Measurements from ENCODE around the gene A1CF. TPM values are rescaled to one million over a fixed set of nuclear protein-coding genes. Genes with fewer than 3 reads are reported as not detected.
"Not testable (repeated sequence)": the region's sequence is repeated elsewhere in the genome, so short reads cannot be mapped to it uniquely, and the experiment has no call there.

The A1CF gene
- polyA plus RNA-seq, 3 donors = 6.4 to 8.7 (median 7.5) TPM

DNA sequence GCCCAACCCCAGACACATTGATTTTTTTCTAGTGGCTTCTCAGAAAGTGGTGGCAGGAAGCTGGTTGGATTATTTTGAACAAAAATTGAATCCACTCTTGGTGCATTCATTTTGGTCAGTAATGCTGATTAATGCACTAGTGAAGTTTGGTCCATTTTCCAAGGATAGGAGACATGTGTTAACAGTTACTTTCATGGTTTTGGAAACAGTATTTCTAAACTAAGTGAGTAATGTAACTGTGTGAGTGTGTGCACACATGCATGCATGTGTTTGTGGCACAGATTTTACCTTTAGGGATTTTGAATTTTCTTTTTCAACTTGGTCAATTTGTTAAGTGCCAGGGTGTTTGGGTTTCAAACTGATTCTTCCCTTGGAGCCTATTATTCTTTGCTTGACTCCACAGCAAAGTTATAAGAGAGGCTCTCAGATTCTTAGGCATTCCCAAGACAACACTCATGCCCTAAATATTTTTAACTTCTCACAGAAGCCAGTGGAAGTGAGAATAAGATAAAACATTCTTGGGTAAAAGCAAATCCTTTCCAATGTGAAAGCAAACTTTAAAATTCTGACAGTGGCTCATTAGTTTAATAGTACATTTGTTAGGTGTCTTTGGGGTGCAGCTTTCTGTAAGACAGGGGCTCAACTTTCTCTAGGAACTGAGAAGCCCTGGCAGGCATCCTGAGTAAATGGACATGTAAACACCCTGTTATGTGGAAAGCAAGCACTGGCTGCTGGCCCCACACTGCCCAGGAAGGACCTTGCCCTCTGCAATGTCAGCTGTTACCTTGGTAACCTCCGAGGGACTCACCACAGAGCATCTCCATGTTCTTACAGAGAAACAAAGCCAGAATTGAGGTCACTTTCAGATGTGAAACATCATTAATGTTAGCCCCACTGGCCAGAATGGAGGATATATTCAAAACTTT lies 77.3 kb downstream of the A1CF start:
- DNase-seq (ENCODE audit: extremely low read depth in 1 of 11, low read depth in 9 of 11, low spot score in 4 of 11) = peak in 1 of 11 donors; percentile 28

DNA sequence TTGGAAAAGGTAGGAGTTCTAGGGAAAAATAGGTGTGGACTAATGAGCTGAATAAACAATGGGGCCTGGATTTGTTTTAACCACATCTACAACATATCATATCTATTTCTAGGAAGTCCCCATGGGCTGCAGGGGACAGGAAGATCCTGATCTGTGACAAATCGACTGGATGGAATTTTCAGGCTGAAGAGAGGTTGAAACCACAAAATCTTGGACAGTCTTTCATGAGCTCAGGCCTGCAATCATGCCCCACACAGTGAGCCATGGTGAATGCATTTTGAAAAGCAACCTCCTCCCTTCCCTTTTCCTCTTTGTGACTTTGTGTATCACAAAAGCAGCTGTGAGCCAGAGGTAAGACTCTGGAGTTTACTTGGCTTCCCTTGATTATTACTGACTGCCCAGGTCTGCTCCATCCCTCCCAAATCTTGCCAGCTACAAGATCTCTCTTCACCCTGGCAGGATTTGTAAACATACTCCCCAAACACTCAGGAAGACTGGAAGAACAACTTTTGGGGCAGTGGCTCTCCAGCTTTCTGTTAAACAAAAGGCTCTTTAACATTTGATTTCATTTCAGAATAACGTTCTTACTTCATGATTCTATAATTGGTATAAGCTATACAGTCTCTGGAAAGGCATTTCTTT lies 79.3 kb downstream of the A1CF start:
- DNase-seq (ENCODE audit: extremely low read depth in 1 of 11, low read depth in 9 of 11, low spot score in 4 of 11) = no peak

DNA sequence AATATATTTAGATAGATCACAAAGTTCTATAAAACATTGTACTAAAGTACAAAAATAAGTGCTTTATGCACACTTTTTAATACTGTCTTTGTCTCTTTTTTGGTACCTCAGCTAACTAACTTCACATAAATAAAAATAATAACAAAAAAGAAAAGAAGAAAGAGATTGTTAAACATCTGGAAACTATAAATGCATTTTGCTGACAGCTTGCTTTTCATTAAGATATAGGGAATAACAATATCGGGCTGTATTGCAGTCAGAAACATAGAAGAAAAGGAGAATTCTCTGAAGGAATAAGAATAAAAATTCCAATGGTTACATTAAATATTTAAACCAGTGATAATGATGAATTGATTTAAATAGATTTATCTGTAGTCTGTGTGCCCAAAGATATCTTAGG lies 85.8 kb downstream of the A1CF start:
- no peak for DNase-seq (ENCODE audit: extremely low read depth in 1 of 11, low read depth in 9 of 11, low spot score in 4 of 11)

DNA sequence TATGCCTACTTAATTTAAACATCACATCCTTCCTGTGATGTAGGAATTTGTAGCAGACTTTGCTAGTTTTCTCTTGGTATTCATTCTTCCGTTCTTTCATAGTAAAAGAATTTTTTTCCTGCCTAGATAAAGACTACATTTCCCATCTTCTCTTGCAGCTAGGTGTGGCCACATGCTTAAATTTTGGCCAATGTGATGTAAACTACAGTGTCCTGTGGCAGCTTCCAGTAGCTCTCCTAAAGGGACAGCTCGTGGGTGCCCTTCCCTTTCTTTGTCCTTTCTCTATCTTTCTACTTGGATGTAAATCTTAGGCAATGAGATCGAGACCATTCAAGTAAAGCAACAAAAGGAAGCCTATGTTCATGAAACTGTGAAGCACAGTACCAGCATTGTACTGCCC lies 87.1 kb downstream of the A1CF start:
- DNase-seq (ENCODE audit: extremely low read depth in 1 of 11, low read depth in 9 of 11, low spot score in 4 of 11) = no peak

DNA sequence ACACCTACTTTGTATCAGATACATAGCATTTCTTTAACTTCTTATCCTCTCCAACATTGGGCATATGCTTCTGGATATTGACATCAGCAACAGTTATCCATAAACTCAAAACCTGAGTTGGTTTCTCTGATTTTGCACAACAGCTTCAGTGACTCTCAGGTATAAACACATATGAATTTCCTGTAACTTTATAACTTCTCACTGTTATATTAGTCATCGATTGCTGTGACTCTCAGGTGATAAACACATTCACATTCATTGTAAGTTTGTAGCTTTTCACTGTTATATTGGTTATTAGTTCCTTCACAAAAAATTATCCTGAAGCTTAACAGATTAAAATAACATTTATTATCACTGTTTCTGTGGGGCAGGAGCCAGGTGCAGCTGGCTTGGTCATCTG lies 88.7 kb downstream of the A1CF start:
- DNase-seq (ENCODE audit: extremely low read depth in 1 of 11, low read depth in 9 of 11, low spot score in 4 of 11) = no peak

DNA sequence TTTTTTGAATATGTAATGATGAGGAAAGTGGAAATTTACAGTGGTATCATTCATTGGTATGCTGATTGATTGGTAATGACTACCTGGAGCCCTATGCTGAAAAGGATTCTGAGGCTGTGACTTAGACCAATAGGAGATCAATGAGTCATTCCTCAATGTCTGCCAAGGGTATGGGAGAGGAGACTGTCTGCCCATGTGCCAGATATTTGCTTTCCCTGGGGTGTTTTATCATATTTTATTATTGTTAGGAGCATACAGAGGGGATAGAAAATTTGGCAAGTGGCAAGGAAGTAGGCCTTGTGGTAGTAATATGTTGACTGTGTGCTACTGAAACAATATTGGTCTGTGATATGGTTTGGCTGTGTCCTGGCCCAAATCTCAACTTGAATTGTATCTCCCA lies 90.9 kb downstream of the A1CF start:
- no peak for DNase-seq (ENCODE audit: extremely low read depth in 1 of 11, low read depth in 9 of 11, low spot score in 4 of 11)

DNA sequence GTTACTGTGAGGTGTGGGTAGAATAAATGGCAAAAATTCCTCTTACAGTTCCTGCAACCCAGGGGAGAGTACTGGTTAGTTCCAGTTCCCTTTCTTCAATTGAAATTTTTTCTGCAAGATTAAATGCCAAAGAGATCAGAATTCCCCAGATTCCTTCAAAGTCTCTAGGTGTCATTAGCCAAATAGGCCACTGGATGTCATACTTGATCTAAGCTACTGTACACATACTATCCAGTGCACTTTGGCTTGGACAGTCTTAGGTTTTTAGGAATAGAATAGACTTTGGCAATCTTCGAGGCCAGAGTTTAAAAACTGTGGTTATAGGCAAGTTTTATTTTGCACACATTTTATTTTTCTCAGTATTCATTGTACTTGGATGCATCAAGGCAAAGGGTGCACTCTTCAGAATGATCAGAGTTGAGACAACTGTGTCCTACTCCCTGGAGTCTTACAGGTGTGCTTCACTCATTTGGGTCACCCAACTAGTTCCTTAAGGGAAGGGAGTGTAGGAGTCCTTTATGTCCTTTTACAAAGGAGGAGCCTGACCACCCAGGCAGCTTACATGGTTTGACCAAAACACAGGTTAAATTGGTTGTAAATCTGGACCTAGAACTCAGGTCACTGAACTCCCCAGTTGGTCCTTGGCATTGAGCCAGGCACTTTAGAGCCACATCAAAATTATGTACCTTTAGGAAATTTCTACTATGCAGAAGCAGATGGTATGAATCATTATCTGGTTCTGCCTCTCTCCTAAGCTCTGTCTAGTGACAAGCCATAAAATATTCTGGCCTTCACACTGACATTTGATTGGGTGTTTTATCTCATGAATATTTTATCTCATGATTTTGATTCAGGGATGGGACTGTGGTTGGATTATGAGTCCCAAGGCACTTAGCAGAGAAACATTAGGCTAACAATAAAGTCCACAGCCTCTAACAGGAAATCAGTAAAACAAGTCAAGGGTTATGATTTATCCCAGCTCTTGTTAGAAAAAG lies 96.2 kb downstream of the A1CF start:
- peak in 8 of 11 donors; percentile 3 to 32 (median 13) for DNase-seq (ENCODE audit: extremely low read depth in 1 of 11, low read depth in 9 of 11, low spot score in 4 of 11)

DNA sequence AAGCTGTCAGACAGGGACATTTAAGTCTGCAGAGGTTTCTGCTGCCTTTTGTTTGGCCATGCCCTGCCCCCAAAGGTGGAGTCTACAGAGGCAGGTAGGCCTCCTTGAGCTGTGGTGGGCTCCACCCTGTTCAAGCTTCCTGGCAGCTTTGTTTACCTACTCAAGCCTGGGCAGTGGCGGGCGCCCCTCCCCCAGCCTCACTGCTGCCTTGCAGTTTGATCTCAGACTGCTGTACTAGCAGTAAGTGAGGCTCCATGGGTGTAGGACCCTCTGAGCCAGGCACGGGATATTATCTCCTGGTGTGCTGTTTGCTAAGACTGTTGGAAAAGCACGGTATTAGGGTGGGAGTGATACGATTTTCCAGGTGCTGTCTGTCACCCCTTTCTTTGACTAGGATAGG lies 97.5 kb downstream of the A1CF start:
- DNase-seq (ENCODE audit: extremely low read depth in 1 of 11, low read depth in 9 of 11, low spot score in 4 of 11) = not testable (repeated sequence)

DNA sequence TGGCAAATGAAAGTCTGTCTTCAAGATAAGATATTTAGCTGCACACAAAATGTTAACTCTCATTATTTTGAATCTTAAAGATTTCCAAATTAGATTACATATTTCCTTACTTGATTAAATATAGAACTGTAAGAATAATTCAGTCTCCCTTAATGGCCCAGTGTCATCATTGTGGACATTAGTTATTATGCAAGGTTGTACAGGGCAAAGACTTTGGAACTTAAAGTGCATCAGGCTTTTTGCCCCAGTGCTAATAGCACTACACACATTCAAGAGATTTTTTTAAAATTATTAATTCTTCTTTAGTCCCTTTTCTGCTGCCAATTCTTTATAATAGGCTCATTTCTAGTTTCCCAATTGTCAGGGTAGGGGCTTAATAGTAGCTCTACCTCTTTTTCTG lies 103.4 kb downstream of the A1CF start:
- not testable (repeated sequence) for DNase-seq (ENCODE audit: extremely low read depth in 1 of 11, low read depth in 9 of 11, low spot score in 4 of 11)

DNA sequence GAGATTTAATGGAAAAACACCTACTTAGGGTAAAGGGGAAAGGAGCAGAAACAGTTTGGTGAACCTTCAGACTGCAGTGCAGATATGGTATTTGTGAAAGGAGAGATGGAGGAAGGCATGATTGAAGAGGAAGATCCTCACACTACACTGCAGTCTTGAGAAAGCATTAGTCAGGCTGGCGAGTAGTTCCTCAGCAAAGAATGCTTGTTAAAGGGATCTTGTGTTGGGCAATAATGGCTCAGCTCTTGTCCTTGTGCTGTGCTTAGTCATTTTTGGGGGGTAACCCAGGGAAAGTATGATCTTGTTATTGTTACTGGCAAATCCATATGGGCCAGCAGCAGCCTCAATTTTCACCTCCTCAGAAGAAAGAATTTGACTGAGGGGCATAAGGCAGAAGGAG lies 105.4 kb downstream of the A1CF start:
- not testable (repeated sequence) for DNase-seq (ENCODE audit: extremely low read depth in 1 of 11, low read depth in 9 of 11, low spot score in 4 of 11)

DNA sequence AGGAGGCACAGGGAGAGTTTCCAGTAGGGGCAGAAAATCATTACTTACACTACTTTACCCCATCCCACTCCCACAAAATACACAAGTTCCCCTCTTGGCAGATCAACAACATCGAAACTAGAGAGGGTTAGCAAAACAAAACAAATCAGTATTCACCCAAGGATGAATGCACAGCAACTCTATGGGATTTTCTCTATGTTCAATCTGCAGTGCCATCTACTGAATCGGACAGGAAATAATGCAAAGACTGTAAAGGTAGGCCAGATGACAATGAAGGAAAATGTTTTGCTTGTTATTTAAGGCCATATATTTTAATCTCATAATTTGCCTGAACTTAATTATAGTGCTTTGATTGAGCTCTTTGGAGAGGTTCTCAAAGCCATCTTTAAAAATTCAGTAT lies 110.6 kb downstream of the A1CF start:
- not testable (repeated sequence) for DNase-seq (ENCODE audit: extremely low read depth in 1 of 11, low read depth in 9 of 11, low spot score in 4 of 11)

DNA sequence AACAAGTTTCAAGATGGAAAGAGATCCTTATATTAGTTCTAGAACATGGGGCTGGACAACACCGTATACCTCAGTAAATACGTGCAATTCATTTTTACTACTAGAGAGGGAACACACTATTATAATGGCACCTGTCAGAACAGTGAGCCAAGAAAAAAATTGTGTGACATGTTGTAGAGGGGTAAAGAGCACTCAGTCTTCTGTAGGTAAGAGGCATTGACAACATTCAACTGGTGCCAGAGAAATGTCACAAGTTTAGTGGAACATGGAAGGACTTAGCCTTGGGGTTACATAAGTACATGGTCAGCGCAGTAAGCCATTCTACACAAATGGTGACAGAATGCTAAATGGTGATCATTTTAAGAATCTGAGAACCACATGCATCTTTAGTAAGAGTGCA lies 113.4 kb downstream of the A1CF start:
- DNase-seq (ENCODE audit: extremely low read depth in 1 of 11, low read depth in 9 of 11, low spot score in 4 of 11) = not testable (repeated sequence)

DNA sequence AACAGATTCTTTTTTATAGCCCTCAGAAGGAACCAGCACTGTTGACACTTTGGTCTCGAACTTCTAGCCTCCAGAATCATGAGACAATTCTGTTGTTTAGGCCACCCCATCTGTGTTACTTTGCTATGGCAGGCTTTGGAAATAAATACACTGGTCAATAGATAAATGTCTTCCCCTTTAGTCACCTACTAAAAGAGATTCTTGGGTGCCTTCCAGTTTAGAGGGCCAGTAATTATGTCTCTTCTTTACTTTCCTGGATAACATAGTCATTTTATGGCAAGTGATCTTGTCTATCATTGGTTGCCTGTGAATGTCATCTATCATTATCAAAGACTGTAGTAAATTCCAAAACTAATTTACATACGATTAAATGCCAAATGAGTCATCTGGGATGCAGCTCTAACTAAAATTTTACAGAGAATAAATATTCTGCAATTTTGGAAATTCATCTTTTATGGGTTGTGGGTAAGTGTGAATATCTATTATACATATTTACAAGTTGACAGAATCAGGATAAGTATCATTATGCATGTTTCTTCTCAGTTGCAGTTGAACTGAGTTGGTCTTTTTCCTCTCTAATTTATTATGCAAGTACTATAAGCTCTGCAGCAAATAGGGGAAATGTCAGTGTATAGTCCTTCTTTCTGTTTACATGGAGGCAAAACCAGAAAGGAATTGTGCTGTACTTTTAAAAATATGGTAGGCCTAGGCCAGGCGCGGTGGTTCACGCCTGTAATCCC lies 118.5 kb downstream of the A1CF start:
- not testable (repeated sequence) for DNase-seq (ENCODE audit: extremely low read depth in 1 of 11, low read depth in 9 of 11, low spot score in 4 of 11)

Other genes starting within 250 kb of the A1CF start
- gene ASAH2B, start 145.7 kb downstream of the A1CF start, polyA plus RNA-seq (ENCODE audit: insufficient read length in 3 of 3) = 10 to 100 TPM; 10.1 to 12.5 (median 12.2) TPM
- 10 to 100 TPM; 11.9 to 16.4 (median 13.7) TPM for gene PRKG1, start 188.9 kb upstream of the A1CF start, polyA plus RNA-seq (ENCODE audit: insufficient read length in 3 of 3)

Data from renal cortex interstitium (tissue), 11 donors.